IPS-20b (cell line): Measurements from ENCODE around the gene ARHGAP26.
"Not testable (repeated sequence)": the region's sequence is repeated elsewhere in the genome, so short reads cannot be mapped to it uniquely, and the experiment has no call there.

ENCODE experiments used
- H3K27ac ChIP-seq: one replicate; pipeline ENCODE4 v1.5.1; 2013; ENCODE audit warnings: low read length
- H3K27me3 ChIP-seq: 2 replicates; pipeline ENCODE4 v1.6.1; 2013; ENCODE audit warnings: mild to moderate bottlenecking, low read length, inconsistent platforms; ENCODE audit not compliant: insufficient read depth
- H3K36me3 ChIP-seq: 2 replicates; pipeline ENCODE4 v1.6.1; 2013; ENCODE audit warnings: low read depth, mild to moderate bottlenecking, inconsistent platforms, low read length, moderate library complexity; ENCODE audit not compliant: insufficient read depth
- H3K4me1 ChIP-seq: 2 replicates; pipeline ENCODE4 v1.6.1; 2013; ENCODE audit warnings: mild to moderate bottlenecking, control low read depth, inconsistent platforms, low read length, moderate library complexity; ENCODE audit not compliant: insufficient read depth
- H3K4me3 ChIP-seq: 2 replicates; pipeline ENCODE4 v1.5.1; 2013; ENCODE audit warnings: mild to moderate bottlenecking, low read length, inconsistent platforms
- H3K9ac ChIP-seq: 2 replicates; pipeline ENCODE4 v1.6.1; 2013; ENCODE audit warnings: low read depth, mild to moderate bottlenecking, inconsistent platforms, low read length, moderate library complexity
- H3K9me3 ChIP-seq: 2 replicates; pipeline ENCODE4 v1.6.1; 2013; ENCODE audit warnings: mild to moderate bottlenecking, low read depth, low read length, inconsistent platforms; ENCODE audit not compliant: insufficient read depth

ARHGAP26 gene

DNA sequence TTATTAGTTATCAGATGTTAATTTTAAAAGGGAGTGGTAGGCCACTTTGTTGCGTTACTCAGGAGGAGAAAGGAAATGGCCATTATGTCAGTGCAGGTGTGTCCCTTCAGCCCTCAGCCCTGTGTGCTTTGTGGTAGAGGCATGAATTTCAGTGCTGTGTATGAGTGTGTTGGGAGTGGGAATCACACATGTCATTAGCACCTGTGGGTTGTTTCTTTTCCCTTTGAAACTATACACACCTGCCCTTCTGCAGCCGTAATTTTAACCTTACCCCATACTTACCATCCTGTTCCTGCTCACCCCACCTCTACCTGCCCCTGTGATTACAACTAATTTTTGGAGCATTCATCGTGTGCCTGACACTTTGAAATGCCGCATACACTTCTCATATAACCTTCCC, 156.4 kb downstream of the ARHGAP26 start:
- Histone ChIP-seq H3K36me3 (no peaks in the 10 kb centered on the region), H3K9ac (no peak overlapping the region), H3K4me3 (no peak overlapping the region), H3K4me1 (no peaks in the 10 kb centered on the region), H3K27me3 (no peaks in the 10 kb centered on the region), H3K9me3 (no peaks in the 10 kb centered on the region), H3K27ac (no peak overlapping the region)

DNA sequence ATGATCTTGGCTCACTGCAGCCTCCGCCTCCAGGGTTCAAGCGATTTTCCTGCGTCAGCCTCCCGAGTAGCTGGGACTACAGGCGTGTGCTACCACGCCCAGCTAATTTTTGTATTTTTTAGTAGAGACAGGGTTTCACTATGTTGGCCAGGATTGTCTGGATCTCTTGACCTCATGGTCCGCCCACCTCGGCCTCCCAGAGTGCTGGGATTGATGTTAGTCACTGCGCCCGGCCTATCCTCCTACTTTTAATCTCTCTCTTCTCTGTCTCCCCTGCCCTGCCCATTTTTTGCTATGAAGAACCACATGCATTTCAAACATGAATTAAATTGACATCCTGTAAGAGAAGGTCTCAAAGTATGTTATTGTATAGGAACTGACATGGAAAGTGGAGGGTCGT, 158.8 kb downstream of the ARHGAP26 start:
- H3K27me3 ChIP-seq, H3K9me3 ChIP-seq, H3K4me3 ChIP-seq, H3K36me3 ChIP-seq, H3K27ac ChIP-seq, H3K4me1 ChIP-seq, H3K9ac ChIP-seq: not testable (repeated sequence)

DNA sequence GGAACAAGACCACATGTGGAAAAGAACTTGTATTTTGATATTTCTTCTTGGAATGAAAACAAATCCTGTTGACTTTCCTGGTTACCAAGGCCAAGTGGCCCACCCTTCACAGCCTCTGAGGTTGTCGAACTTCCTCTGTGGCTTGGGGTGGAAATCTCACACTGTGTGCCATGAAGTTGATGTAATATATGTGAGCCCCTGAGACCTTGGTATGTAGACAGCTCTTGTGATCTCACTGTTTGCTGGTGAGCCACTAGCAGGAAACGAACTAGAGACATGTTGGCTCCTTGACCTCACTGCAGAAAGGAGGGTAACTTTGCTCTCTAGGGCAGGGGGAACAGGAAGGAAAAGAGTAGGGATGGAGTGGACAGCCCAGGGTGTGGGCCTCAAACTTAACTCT, 159.4 kb downstream of the ARHGAP26 start:
- Histone ChIP-seq H3K4me3 (no peak overlapping the region), H3K27me3 (no peaks in the 10 kb centered on the region), H3K9me3 (no peaks in the 10 kb centered on the region), H3K27ac (no peak overlapping the region), H3K36me3 (no peaks in the 10 kb centered on the region), H3K9ac (no peak overlapping the region), H3K4me1 (peaks cover 2% of the 10 kb centered on the region; the same call in 1 of the 2 replicates)

DNA sequence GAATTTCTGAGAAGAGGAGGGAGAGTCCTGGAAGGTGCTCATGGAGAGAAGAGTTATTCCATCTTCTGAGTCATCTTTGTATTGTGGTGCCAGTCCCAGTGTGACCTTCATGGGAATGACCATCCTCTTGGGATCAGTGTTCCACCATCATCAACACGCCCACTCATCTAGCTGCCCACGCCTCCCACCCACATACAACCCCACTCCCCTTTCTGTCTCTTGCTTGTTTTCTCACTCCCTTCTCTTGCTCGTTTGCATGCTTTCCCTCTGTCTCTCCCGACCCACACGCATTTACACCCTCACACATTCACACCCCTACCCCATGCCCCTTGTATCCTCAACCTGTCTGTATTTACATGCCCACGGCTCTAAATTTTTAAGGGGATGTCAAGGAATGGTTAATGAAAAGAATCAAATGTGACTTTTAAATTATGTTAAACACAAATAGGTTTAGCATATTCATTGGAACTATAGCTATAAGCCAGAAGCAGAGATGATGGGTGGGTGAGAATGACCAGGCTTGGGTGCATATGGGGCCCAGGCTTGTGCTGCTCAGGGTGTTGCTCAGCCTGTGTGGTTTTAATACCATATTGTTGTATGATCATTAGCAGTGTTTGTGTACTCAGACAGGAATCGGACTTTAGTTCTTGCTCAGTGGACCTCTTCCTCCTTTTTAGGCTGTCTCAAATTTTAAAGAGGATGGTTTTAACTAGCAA, 160.4 kb downstream of the ARHGAP26 start:
- Histone ChIP-seq H3K9me3 (no peaks in the 10 kb centered on the region), H3K9ac (no peak overlapping the region), H3K4me1 (peaks cover 2% of the 10 kb centered on the region; the same call in 1 of the 2 replicates), H3K27ac (no peak overlapping the region), H3K4me3 (no peak overlapping the region), H3K36me3 (no peaks in the 10 kb centered on the region), H3K27me3 (no peaks in the 10 kb centered on the region)

DNA sequence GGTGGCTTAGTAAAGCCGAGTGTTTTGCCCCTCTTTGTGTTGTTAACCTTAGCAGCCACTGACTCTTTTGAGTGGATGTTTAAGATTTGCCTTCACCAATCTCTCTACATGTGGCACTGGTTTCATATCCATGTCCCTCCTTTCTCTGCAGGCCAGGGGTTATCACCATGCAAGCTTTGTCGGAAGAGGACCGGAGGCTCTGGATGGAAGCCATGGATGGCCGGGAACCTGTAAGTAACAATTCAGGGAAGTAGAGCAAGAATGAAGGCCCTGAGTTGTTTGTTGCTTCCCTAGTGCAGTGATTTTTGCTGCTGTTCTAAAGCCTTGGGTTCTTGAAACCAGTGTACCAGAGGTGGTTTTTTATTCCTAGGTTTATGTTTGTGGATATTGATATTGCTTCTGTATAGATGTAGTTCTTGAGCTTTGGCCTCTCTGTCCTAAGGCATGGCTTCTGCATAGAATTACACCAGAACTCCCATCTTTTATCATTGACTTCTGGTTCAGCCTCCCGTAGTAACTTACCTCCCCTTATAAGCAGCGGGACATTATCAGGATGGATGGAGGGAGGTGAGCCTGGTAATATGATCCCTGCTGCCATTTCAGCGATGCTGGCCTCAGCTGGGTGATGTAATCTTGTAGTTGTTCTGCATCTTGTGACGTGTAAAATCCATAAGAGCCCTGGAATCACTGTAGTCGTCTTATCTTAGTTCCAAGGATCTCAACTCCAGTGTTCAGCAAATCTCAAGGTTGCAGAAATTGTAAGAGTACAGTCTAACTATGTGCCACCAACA, 161.9 kb downstream of the ARHGAP26 start:
- Histone ChIP-seq H3K4me1 (peaks cover 2% of the 10 kb centered on the region; the same call in 1 of the 2 replicates), H3K36me3 (no peaks in the 10 kb centered on the region), H3K27me3 (no peaks in the 10 kb centered on the region), H3K4me3 (no peak overlapping the region), H3K27ac (no peak overlapping the region), H3K9me3 (no peaks in the 10 kb centered on the region), H3K9ac (no peak overlapping the region)

DNA sequence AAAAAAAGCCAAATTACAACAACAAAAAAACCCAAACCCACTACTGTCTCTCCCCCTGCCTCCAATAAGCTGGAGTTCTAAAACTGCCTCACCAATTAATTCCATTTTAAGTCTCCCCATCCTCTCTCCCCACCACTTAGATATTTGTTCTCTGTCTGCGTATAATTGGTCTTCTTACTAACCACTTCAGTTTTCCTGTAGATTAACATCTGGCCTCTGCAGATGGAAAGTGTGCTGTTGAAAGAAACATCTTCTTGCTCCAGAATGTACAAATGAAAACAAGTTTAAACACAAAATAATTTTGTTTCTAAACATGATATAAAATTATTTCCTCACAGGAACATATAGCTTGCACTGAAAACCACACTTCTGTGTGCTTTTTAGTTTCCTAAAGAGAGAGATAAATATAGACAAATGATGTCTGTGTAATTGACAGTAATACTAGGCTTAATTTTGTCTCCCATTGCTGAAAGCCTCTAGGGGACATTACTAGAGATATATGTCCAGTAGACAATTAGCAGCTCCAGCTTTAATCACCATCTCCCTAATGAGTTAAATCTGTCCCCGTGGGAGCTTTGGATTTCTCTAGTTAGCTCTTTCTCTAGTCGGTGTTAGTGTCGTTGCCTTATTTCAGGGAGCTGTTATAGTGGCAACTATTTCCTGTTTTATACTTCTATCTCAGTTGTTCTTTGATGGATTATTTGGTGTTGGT, 164.0 kb downstream of the ARHGAP26 start:
- H3K27ac ChIP-seq = no peak overlapping the region
- no peaks in the 10 kb centered on the region for H3K9me3 ChIP-seq
- H3K27me3 ChIP-seq = no peaks in the 10 kb centered on the region
- H3K36me3 ChIP-seq = no peaks in the 10 kb centered on the region
- H3K4me1 ChIP-seq = peaks cover 2% of the 10 kb centered on the region; the same call in 1 of the 2 replicates
- no peak overlapping the region for H3K9ac ChIP-seq
- H3K4me3 ChIP-seq = no peak overlapping the region

DNA sequence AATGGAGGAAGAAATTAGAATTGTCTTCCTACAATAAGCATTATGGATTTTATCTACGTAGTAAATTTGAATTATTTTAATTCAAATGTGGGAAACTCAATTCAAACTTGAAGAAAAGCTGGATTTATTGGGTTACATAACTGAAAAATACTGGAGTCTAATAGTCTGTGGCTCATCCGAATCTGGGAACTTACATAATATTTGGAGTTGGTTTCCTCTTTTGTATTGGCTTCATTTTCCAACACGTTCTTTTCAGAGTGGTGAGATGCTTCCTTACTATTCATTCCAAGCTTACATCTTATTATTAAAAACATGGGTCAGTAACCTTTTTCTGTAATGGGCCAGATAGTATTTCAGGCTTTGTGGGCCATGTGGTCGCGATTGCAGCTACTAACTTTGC, 164.8 kb downstream of the ARHGAP26 start:
- H3K9ac ChIP-seq = no peak overlapping the region
- no peaks in the 10 kb centered on the region for H3K9me3 ChIP-seq
- H3K36me3 ChIP-seq = no peaks in the 10 kb centered on the region
- H3K4me3 ChIP-seq = no peak overlapping the region
- no peak overlapping the region for H3K27ac ChIP-seq
- no peaks in the 10 kb centered on the region for H3K27me3 ChIP-seq
- H3K4me1 ChIP-seq = peaks cover 2% of the 10 kb centered on the region; the same call in 1 of the 2 replicates

DNA sequence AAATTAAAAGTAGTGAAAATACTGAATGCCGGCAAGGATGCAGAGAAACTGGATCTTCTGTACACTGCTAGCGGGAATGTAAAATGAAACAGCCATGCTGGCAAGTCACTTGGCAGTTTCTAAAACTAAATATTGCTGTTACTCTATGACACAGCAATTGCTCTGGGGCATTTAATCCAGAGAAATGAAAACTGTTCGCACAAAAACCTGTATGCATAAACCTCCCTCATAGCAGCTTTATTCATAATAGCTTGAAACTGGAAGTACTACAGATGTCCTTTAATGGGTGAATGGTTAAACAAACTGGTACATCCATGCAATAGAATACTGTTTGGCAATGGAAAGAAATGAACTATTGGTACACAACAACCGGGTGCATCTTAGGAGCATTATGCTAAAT, 167.2 kb downstream of the ARHGAP26 start:
- H3K4me3 ChIP-seq = no peak overlapping the region
- no peaks in the 10 kb centered on the region for H3K27me3 ChIP-seq
- no peaks in the 10 kb centered on the region for H3K9me3 ChIP-seq
- H3K36me3 ChIP-seq = no peaks in the 10 kb centered on the region
- H3K27ac ChIP-seq = no peak overlapping the region
- H3K4me1 ChIP-seq = no peaks in the 10 kb centered on the region
- no peak overlapping the region for H3K9ac ChIP-seq

DNA sequence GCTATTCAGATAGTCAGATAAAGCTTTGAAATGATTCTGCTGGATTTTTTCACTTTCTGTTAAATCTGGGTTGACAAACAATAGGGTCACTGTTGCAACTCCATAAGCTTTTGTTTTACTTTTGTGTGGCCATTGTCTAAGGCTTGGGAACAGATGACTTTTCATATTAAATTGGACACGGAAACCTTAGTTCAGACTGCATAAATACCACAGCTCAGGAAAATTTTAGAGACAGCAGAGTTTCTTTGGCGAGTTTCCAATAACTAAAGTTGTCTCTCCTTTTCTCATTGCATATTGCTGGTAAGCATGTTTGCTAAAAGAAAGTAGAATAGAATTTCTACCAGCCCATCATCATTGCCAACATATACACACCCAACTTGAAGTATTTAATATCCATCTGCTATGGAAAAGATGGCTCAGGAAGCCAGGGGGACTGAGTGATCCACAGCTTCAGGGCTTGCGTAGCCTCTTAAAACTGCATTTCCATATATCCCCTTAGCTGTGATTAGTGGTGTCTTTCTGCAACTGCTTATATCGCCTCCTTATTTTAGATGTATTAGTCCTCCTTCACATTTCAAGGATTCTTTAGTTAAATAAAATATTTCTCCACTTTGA, 168.2 kb downstream of the ARHGAP26 start:
- Histone ChIP-seq H3K27me3 (no peaks in the 10 kb centered on the region), H3K9me3 (no peaks in the 10 kb centered on the region), H3K4me1 (no peaks in the 10 kb centered on the region), H3K36me3 (no peaks in the 10 kb centered on the region), H3K27ac (no peak overlapping the region), H3K9ac (no peak overlapping the region), H3K4me3 (no peak overlapping the region)

DNA sequence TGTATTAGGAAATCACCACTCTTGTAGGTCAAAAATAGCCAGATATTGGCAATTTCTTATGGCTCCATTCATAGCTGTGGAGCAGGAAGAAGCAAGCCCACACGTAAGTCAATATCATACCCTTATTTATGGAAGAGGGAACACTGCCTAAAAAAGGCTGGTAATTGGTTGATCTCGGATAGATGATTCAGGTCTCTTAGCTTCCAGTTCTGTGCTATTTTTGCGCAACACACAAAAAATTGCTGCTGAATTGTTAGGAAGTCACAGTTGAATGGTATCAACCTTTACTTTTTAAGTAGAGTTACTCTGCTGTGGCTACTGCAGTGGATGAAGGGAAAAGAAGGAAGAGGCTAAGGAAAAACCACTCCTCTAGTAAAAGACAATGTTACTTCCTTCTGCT, 168.8 kb downstream of the ARHGAP26 start:
- Histone ChIP-seq H3K9ac (no peak overlapping the region), H3K36me3 (no peaks in the 10 kb centered on the region)

DNA sequence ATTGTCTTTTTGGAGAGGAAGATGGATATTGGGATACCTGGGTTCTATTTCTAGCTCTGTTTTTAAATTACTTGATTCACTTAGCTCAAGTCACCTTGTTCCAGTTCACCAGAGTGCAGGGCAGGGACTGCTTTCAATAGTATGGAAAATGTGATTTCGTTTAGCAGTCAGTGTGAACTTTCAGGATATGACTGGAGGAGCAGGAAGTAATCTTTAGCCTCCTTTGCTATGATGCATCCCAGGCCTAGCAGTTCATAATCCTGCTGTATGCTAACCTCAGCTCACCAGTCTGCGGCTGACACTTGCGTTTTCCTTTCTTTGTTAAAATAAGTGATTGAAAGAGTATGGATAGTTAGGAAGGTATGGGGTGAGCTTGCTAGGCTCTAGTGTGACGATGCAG, 169.7 kb downstream of the ARHGAP26 start:
- H3K9me3 ChIP-seq = no peaks in the 10 kb centered on the region
- no peak overlapping the region for H3K9ac ChIP-seq
- H3K27me3 ChIP-seq = no peaks in the 10 kb centered on the region
- H3K4me3 ChIP-seq = no peak overlapping the region
- no peaks in the 10 kb centered on the region for H3K36me3 ChIP-seq
- no peak overlapping the region for H3K27ac ChIP-seq
- H3K4me1 ChIP-seq = no peaks in the 10 kb centered on the region

More for the DNA sequence above, 168.8 kb downstream of the ARHGAP26 start:
- H3K9me3 ChIP-seq = no peaks in the 10 kb centered on the region
- no peaks in the 10 kb centered on the region for H3K27me3 ChIP-seq
- no peak overlapping the region for H3K4me3 ChIP-seq
- no peak overlapping the region for H3K27ac ChIP-seq
- H3K4me1 ChIP-seq = no peaks in the 10 kb centered on the region
